IPS DF 19.7 (cell line): ENCODE measurements around the gene ANK3.

Experiments used
- DNase-seq: peaks from one replicate; pipeline ENCODE4 v3.0.0-alpha.2; 2013; ENCODE audit warnings: low read depth, low spot score

Gene ANK3

DNA sequence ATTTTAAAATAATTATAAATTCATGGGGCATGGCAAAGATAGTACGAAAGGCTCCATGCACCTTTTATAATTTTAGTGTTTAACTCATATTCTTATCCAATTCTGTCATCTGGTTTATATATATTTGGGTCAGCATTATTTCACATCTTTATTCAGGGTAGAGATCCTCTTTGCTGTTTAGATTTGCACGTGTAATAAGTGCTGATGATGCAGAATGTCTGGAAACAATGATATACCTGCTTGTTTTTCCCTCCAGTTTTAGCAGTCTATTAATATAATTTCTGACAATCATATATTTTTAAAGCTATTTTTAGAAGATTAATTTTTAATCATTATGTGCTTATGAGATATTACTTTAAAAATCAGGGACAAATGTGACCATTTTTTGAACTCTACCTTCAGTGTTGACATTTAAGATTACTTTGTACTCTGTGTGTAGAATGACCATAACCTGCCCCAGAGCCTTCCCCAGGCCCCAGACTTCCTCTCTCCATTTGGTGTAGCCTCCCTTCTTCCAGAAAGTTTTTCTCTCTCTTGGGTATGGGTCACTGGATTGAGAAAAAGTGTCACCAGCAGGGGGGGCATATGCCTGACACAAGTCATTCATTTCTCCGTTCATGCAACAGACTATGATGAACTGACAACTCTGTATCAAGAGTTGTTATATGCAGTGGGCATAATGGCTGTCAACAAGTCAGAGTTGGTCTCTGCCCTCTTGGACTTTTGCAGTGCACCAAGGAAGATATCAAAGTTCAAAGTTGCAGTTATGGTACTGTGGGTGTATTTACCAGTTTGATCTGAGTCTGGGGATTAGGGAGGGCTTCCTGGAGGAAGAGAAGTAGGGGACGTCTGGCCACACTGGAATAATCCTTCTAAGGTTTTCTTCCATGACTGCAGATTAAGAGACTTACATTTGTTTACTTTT, 290.7 kb downstream of the ANK3 start:
- DNase-seq: no peak

DNA sequence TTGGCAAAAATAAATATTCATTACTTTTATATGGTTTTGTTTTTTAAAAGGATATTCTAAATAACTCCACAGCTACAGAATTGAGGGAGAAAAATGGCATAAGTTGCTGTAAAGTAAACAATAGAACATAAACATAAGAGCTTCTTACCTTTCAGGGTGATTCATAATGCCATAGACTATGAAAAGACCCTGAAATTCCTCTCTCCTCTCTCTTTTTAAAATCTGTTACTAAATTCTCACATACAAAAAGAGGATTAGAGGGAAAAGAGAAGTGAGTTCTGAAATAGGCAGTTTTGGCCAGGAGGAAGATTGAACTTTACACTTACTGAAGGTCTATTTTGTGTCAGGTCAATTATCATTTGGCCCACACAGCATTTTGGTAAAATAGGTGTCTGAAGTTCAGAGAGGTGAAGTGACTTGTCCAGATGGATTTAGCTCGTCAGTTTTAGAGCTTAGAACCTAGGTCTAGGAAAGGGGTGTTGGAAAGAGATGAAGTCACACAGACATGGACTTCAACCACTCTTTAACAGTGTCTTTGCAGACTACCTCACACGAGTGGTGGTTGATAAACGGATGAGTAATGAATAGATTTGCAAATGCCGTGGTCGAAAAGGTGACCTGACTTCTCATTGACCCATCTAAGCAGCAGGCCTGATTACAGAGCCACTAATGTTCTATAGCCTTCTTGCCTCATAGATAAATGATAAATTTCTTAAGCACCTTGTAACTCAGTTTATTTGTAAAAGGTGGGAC, 292.7 kb downstream of the ANK3 start:
- DNase-seq: no peak

DNA sequence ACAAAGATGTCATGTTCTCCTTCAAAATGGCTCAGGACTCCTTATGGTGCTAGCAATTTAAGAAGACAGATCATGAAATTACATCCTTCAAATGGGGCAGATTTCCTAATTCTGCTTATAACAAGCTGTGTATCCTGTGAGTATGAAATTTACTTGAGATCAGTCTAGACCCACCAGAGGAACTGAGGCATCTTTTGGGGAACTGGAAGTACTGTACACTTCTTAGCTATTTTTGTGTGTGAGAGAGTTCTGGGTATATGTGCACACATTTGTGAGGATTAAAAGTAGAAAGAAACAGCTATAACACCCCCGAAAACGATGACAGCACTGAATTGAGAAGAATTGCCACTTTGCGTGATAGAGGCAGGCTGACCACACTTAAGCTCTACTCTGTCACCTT, 296.4 kb downstream of the ANK3 start:
- DNase-seq: no peak

DNA sequence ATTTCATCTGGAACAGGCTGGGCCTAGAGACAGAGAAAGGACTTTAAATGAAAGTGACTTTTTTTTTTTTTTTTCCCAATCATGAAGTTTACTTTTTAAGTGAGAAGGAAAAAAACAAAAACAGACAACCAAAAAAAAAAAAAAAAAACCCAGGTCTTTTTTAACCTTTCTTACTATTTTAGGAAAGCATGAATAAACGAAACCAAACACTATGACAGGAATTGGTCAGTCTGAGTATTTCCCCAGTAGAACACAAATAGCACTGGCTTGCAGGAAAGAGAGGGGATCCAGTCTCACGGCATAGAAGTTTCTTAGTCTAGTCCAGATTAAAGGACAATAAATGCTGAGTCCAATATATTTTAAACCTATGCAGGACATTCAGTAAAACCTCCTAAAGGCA, 302.8 kb downstream of the ANK3 start:
- no peak for DNase-seq

DNA sequence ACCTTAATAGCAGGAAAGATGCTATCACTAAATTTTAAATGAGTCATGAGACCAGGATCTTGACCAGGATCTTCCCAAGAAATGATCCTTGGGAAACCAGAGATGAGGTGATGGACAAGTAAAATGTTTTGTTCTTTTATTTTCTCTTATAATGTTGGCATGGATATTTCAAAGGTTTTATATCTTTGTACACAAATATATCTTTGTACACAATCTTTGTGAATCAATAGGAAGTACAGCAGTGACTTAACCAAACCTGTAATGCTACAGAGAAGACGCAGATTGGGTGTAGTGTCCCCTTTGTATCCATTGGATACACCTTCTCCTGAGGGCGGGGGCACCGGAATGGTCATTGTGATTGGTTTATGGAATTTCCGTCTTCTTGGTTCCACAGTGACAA, 303.3 kb downstream of the ANK3 start:
- no peak for DNase-seq

DNA sequence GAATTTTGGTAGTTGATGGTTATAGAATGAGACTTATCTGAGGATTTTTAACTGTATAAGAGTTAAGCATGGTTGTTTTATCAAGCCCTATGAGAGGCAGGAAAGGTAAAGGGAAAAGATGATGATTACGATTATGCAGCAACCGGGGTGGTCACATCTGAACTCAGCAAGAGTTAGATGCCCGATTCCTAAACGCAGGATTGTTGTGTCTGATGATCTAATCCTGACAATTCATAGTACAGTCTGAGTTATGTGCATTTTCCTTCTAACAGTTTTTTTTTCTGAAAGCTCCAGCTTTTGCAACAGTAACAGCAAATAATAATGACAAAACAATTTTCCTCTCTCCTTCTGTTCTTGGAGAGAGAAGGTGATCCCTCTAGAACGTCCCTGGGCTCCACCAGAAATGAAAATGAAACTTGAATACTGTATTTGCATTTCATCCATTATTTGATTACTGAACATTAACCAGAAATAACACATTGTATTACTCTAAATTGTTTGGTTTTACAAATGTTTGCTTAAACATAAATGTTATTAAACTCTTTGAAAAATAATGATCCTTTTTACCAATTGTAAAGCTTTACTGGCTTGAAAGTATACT, 306.8 kb downstream of the ANK3 start:
- DNase-seq: no peak

DNA sequence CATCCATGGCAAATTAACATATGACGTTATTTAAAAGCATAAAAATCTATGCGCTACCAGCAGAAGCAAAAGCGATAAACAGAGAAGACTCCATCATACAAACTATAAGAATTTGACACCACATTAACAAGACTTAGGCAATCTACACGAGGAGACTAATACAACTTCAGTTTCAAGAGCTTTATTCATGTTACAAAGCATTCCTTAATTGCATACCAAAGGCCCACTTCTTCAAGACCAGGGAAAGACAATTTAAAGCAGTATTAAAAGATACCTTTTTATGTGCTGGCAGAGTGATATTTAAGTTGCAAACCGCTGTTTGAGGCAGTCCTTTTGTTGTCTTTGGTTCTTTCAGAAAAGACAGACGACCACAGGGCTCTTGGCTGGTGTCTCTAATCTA, 307.3 kb downstream of the ANK3 start:
- no peak for DNase-seq

DNA sequence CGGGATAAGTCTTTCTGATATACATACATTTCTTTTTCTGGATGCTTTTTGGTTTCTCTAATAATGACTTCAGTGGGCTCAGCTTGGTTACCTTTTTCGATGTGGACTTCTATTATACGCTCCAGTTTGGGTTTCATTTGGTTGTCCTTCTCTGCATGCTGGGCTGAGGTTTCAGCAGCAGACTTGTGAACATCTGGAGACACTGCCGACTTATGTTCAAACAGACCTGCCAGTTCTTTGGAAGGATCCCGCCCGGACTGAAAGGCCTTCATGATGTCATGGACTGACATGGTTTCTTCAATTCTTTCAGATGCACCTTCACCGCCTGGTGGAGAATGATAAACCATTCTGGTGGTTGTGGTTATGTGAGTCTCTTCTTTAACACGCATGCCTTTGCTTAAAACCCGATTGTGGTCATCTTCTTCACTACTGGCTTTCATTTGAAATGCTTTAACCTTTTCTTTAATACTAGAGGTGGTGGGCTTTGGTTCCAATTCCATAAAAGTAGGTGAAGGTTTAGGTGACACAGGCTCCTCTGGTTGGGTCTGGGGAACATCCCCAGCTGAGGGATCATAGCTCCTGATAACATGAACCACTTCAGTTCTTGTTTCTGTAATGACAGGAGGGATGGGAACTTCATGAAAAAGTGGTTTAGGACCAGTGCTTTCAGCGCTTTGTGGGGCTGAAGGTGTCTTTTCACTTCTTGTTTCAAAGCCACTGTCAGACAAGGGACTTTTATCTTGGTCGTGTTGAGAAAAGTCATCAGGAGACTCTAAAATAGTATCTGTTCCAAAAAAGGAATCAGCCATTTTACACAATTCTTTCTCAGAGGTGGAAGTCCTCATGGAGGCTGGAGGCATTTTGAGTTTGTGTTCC, 315.7 kb downstream of the ANK3 start:
- DNase-seq: no peak

DNA sequence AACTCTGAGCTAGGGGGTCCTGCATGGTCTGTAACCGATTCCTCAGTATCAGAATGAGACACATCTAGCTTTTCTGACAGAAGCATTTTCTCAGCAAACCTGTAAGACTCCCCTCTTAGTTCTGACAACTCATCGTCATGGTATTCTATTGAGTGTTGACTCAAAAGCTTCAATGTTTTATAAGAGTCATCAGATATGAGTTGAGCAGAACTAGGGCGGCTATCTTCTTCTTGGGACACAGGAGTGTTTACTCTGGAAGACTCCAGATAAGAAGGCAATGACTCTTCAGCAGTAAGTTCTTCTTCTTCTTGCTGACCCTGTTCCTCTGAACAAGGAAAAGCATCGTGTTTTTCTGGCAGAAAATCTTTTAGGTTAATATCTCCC, 316.3 kb downstream of the ANK3 start:
- DNase-seq: no peak

DNA sequence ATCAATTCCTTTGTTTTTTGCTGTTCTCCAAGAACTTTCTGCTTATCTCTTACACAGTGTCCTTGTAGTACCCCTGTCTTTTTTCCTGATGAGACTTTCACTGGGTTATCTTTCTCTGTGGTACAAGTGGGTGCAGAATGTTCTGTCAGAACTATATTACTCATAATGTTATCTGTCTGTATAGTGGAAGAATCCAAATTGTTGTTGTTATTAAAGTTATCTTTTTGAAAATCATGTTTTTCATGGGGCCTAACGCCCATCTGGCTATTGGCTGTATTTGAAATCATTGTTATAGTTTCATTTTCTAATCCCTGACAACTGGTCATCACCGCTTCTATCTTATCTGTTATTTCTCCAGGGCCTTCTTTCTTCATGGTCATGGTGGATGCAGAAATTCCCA, 320.4 kb downstream of the ANK3 start:
- DNase-seq: no peak

DNA sequence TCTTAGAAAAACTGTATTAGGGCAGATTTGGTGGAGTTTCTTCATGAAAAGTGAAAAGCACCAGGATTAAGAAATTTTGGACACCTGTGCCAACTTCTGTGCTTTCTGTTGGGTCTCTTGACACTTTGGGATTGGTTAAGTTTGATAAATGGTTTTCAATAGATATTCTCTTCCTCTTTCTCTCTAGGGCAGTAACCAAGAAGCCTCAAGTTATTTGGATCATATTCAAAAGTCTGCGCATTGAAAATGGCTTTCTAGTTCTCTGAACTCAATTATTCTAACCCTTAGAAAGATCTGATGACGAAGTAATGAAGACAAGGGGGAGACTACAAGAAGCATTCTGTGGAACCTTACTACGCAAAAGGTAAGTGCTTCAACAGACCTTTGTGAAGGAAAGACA, 339.3 kb downstream of the ANK3 start:
- DNase-seq: no peak

DNA sequence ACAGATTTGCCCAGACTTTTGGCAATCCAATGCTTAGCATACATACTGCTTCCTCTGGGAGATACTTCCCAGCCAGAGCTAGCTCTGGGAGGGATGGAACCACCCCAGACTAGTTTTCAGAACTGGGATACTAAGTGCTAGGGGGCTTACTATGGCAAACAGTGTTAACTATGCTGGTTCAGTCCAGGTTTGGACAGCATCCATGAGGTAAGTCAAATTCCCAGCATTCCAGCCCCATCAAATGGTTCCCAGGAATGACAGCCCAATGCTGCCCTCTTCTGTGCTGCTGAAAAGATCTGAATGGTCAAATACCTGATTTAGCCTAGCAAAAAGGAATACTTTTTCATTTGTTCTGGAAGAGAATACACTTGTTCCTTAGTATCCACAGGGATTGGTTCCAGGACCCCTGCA, 341.6 kb downstream of the ANK3 start:
- peak; percentile 69 for DNase-seq

DNA sequence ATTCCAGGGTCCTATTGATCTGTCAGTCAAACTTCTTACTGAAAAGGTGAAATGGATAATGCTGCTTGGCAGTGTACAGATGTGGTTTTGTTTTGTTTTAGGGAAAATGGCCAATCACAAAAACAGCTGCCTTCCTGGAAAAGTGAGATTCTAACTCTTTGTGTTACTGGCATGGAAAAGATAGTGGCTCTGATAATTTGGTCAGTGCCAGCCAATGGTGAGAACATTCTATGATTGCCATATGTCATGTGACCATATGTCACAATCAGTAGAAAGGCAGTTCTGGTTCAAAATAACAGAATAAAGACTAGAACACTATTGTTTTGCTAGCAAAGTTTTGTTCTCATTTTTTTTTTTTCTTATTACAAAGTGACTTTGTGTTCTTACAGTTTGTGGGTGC, 344.1 kb downstream of the ANK3 start:
- no peak for DNase-seq

DNA sequence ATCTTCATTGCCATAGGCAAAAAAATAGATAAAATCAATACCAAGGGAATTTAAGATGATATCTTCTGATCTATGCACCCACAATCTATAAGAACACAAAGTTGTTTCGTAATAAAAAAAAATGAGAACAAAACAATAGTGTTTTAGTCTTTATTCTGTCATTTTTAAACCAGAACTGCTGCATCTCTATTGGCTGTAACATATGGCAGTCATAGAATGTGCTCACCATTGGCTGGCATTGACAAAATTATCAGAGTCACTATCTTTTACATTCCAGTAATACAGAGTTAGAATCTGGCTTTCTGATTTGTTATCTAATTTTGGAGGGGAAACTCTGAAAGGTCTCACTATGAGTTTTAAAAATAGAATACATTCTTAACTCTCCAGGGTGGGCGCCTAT, 344.7 kb downstream of the ANK3 start:
- no peak for DNase-seq

DNA sequence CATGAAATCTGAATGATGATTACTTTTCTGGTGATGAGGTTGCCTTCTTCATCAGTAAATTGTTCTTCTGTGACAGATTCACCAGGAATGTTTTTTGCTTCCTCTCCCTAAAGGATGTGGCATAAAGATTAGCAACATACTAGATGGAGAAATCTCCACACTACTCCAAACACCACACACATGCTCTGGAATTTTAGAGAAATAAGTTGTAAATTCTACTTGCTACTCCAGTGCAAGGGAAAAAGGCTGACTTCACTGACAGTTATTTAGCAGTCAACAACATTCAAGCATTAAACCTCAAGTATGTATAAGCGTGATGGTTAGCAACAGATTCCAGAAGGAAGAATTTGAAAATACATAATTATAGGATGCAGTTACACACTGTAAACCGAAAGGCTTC, 345.4 kb downstream of the ANK3 start:
- DNase-seq: no peak

DNA sequence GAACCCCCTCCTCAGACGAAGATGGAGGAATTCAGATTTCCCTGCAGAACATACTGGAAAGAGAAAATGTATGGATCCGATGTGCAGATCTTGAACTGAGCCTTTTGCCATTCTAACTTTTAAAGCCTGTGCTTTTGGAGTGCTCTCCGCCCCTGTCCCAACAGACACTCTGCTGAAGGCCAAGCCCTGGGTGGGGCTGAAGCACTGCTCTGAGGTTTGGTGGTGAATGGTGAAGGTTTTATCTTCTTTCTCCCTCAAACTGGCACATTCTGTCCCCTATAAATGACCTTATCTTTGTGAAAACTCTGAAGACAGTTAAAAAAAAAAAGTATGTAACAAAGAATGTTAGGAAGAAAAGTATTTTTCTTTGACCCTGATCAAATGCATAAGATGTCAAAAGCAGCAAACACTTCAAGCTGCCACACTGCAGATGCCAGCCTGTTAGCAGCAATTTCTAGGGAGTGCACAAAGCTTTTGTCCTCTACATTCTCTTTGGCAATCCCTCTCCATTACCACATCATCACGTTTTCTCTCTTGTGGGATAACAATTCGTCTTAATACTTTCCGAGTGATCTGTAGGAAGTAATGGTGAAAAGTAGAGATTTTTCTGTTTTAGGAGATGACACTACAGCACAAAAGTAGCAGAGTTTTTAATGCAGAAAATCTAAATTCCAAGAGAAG, 346.0 kb downstream of the ANK3 start:
- DNase-seq: no peak

DNA sequence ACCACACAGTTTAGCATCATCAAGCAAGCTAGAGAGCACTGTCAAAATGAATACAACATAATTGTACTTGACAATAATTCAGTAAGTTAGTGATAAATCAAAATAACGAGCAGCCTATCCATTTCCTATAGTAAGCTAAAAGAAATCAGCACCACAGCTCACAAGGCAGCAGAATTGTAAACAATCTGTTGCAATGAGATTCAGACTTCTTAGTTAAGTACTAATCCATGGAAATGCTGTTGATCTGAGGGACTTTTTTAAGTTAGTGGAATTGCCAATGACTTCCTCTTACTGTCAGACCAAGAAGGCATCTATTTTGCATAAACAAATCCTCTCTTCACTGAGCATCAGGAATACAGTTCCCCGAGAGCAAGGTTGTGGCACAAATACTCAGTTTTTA, 346.8 kb downstream of the ANK3 start:
- no peak for DNase-seq

DNA sequence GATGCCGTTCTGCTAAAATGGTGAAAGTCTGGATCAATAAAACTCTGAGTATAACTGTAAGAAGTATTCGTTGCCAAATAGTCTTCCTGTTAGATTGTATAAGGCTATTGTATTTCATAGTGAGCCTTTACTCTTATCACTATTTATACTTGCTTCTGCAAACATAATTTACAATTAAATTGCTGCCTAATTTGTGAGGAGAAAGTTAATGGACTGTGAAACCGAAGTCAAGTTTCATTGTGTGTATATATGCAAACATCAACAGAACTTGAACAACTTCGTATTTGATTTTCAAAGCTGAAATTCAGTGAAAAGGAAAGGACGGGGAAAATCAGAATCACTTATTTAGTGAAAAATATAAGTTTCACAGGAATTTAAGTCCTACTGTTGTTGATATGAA, 347.4 kb downstream of the ANK3 start:
- DNase-seq: no peak

DNA sequence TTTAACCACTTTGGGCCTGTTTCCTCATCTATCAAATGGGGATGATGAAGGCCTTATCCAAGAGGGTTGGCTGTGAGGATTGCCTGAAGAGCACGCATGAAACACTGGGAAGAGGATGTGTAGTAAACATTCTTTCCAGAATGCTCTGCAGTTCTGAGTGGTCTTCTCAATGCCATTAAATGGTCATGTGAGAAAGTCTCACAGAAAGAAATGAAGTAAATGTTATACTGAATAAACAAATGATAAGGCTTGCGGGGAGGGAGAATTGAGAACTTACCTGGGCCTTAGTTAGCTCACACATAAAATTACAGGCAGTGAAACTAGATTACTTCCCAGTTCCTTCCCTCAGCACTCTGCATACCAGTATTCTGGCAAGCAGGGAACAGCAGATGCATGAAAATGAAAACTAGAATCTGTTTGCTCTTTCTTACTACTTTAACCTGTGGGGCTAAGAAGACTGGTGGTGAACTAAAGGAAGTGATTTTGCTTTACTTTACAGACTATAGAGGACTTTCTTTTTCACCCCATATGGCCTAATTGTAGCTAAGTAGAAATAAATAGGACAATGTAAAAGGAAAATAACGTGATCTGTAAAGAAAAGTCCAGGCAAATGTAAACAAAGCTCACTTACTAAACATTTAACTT, 348.1 kb downstream of the ANK3 start:
- no peak for DNase-seq

DNA sequence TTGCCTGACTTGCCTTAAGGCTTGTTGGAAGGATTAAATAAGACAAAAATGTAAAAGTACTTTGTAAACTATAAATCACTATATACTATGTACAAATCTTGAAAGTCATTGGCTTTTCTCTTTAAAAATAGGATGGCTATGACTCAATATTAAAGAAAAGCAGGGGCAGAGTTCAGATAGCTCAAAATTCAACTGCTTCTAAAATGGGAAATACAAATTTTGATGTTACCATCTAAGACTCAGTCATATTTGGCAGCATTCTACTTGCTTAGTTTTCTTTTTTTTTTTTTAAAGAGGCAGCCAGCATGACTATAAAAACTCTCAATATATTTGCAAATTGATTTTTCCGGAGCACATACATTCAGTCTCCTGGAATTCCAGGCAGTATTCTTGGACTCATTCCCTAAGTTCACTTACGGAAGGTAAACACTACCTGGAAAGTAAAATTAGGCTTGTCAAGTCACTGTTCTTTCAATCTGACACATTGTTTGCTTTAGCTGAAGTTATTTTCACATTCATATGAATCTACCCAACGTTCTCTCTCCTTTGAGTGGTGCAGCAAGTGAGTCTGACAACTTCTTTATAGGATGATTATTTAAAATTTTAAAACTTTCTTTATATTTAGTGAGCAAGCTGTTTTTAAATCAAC, 349.5 kb downstream of the ANK3 start:
- no peak for DNase-seq
